HepG2 (cell line): ENCODE data around the gene SNRNP200. TPM values are rescaled to one million over a fixed set of nuclear protein-coding genes. Genes with fewer than 3 reads are reported as not detected.
A peak's percentile ranks its signal among the peaks of the same experiment; 100 is the strongest.

Source experiments
- BORCS8-MEF2B ChIP-seq: sonication (generic); formaldehyde crosslinking; IDR thresholded peaks from 2 replicates; pipeline ENCODE4 v1.8.0; 2022; ENCODE audit warnings: mild to moderate bottlenecking, missing genetic modification reagents
- EED ChIP-seq: sonication (generic); formaldehyde crosslinking; IDR thresholded peaks from 2 replicates; pipeline ENCODE4 v1.5.0; 2020; ENCODE audit warnings: mild to moderate bottlenecking, missing genetic modification reagents
- FOXA3 ChIP-seq: IDR thresholded peaks from 2 replicates; pipeline ENCODE4 v1.6.1; 2016; ENCODE audit warnings: missing genetic modification reagents, missing compliant biosample characterization
- FOXC1 ChIP-seq: sonication (generic); formaldehyde crosslinking; IDR thresholded peaks from 2 replicates; pipeline ENCODE4 v1.8.0; 2022; ENCODE audit warnings: mild to moderate bottlenecking, missing genetic modification reagents, borderline replicate concordance
- IRF9 ChIP-seq: sonication (generic); formaldehyde crosslinking; IDR thresholded peaks from 2 replicates; pipeline ENCODE4 v1.8.0; 2022; ENCODE audit warnings: missing genetic modification reagents, mild to moderate bottlenecking, borderline replicate concordance
- JARID2 ChIP-seq: sonication (generic); formaldehyde crosslinking; IDR thresholded peaks from 2 replicates; pipeline ENCODE4 v1.8.1; 2023; ENCODE audit warnings: missing genetic modification reagents, inconsistent platforms; ENCODE audit not compliant: insufficient replicate concordance
- MLLT10 ChIP-seq: sonication (generic); formaldehyde crosslinking; IDR thresholded peaks from 2 replicates; pipeline ENCODE4 v1.4.0; 2020; ENCODE audit warnings: missing genetic modification reagents
- SRSF4 ChIP-seq: fragments of 200-400 bp; formaldehyde crosslinking; IDR thresholded peaks from one replicate; pipeline ENCODE4 v1.6.1; 2018; ENCODE audit warnings: mild to moderate bottlenecking, low read depth, low read length, moderate library complexity; ENCODE audit not compliant: poor library complexity, severe bottlenecking
- SUZ12 ChIP-seq: fragments of 150-350 bp; IDR thresholded peaks from 2 replicates; pipeline ENCODE4 v1.6.1; 2014; ENCODE audit warnings: low read depth, low read length
- ZNF10 ChIP-seq: sonication (generic); formaldehyde crosslinking; IDR thresholded peaks from 2 replicates; pipeline ENCODE4 v1.4.0; 2020; ENCODE audit warnings: mild to moderate bottlenecking, low read depth, missing genetic modification reagents, borderline replicate concordance
- ZNF44 ChIP-seq: sonication (generic); formaldehyde crosslinking; IDR thresholded peaks from 2 replicates; pipeline ENCODE4 v1.5.1; 2020; ENCODE audit warnings: mild to moderate bottlenecking, missing genetic modification reagents
- ZNF451 ChIP-seq: sonication (generic); formaldehyde crosslinking; IDR thresholded peaks from 2 replicates; pipeline ENCODE4 v1.5.0; 2020; ENCODE audit warnings: mild to moderate bottlenecking, missing genetic modification reagents
- ZNF547 ChIP-seq: sonication (generic); formaldehyde crosslinking; IDR thresholded peaks from 2 replicates; pipeline ENCODE4 v1.5.1; 2020; ENCODE audit warnings: mild to moderate bottlenecking, missing genetic modification reagents
- ZNF569 ChIP-seq: sonication (generic); formaldehyde crosslinking; IDR thresholded peaks from 2 replicates; pipeline ENCODE4 v1.5.0; 2020; ENCODE audit warnings: mild to moderate bottlenecking, missing genetic modification reagents, moderate library complexity, borderline replicate concordance
- ZNF644 ChIP-seq: IDR thresholded peaks from 2 replicates; pipeline ENCODE4 v1.6.1; 2016; ENCODE audit warnings: low read depth
- ZNF746 ChIP-seq: sonication (generic); formaldehyde crosslinking; IDR thresholded peaks from 2 replicates; pipeline ENCODE4 v1.8.0; 2022; ENCODE audit warnings: mild to moderate bottlenecking, missing genetic modification reagents
- polyA plus RNA-seq, 8 experiments: library from polyadenylated mRNA; depleted of rRNA in 3 of 8; stranded (reverse) in 7 of 8; unstranded in 1 of 8; fragments of >200 nt; fragmentation: Illumina TruSeq in 4 of 8; extraction: Trizol in 4 of 8; gene quantifications; 2 replicates each; pipeline versions ENCODE4 v1.2.1 to v1.2.3, GENCODE V29; 2011 to 2016; ENCODE audit warnings: low read depth in 4 of 8, missing spikeins in 1 of 8, mixed read lengths in 1 of 8; ENCODE audit not compliant: insufficient read depth in 1 of 8
- total RNA-seq, 5 experiments: library from RNA; depleted of rRNA; stranded (reverse); fragments of >200 nt; fragmentation: Illumina TruSeq; extraction: Trizol; gene quantifications; 2 replicates each; pipeline ENCODE4 v1.2.3, GENCODE V29; 2016; ENCODE audit warnings: low read depth in 1 of 5
- TF ChIP-seq, protein P1 (sequence below): sonication (generic); formaldehyde crosslinking; IDR thresholded peaks from 2 replicates; pipeline ENCODE4 v1.4.0; 2020; ENCODE audit warnings: missing genetic modification reagents, borderline replicate concordance
- TF ChIP-seq, protein P2 (sequence below): sonication (generic); formaldehyde crosslinking; IDR thresholded peaks from 2 replicates; pipeline ENCODE4 v1.5.1; 2020; ENCODE audit warnings: missing genetic modification reagents, mild to moderate bottlenecking, borderline replicate concordance
- TF ChIP-seq, protein P3 (sequence below): sonication (generic); formaldehyde crosslinking; IDR thresholded peaks from 2 replicates; pipeline ENCODE4 v1.9.0; 2021; ENCODE audit warnings: missing genetic modification reagents, borderline replicate concordance

SNRNP200 gene
- total and polyA plus RNA-seq, 2 of the 13 experiments (the other 11 are each of a cell fraction or from before 2014, with no cell fraction given): 99.0 to 232 TPM

GRCh38 chr2:96305091-96305978, at the start of gene SNRNP200 (continued):
- TF ChIP-seq, protein P1, sequence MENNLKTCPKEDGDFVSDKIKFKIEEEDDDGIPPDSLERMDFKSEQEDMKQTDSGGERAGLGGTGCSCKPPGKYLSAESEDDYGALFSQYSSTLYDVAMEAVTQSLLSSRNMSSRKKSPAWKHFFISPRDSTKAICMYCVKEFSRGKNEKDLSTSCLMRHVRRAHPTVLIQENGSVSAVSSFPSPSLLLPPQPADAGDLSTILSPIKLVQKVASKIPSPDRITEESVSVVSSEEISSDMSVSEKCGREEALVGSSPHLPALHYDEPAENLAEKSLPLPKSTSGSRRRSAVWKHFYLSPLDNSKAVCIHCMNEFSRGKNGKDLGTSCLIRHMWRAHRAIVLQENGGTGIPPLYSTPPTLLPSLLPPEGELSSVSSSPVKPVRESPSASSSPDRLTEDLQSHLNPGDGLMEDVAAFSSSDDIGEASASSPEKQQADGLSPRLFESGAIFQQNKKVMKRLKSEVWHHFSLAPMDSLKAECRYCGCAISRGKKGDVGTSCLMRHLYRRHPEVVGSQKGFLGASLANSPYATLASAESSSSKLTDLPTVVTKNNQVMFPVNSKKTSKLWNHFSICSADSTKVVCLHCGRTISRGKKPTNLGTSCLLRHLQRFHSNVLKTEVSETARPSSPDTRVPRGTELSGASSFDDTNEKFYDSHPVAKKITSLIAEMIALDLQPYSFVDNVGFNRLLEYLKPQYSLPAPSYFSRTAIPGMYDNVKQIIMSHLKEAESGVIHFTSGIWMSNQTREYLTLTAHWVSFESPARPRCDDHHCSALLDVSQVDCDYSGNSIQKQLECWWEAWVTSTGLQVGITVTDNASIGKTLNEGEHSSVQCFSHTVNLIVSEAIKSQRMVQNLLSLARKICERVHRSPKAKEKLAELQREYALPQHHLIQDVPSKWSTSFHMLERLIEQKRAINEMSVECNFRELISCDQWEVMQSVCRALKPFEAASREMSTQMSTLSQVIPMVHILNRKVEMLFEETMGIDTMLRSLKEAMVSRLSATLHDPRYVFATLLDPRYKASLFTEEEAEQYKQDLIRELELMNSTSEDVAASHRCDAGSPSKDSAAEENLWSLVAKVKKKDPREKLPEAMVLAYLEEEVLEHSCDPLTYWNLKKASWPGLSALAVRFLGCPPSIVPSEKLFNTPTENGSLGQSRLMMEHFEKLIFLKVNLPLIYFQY (CRISPR knock-in tag): no peak
- TF ChIP-seq ZNF451 (CRISPR knock-in tag) (peak; percentile 57), BORCS8-MEF2B (peak; percentile 90), SRSF4 (no peak), SUZ12 (no peak), FOXC1 (CRISPR knock-in tag) (peak; percentile 96), ZNF644 (CRISPR knock-in tag) (no peak), EED (CRISPR knock-in tag) (0 out of 2 replicates have a peak, but pooled peaks have one; percentile 34), MLLT10 (CRISPR knock-in tag) (0 out of 2 replicates have a peak, but pooled peaks have one; percentile 54), ZNF547 (CRISPR knock-in tag) (peak; percentile 97), ZNF10 (no peak), FOXA3 (CRISPR knock-in tag) (peak; percentile 60), IRF9 (peak; percentile 98; the same call in 1 of the 2 replicates), ZNF746 (CRISPR knock-in tag) (no peak; the same call in 1 of the 2 replicates), ZNF569 (CRISPR knock-in tag) (no peak; the same call in 1 of the 2 replicates), JARID2 (CRISPR knock-in tag) (peak; percentile 66), ZNF44 (peak; percentile 84; the same call in 1 of the 2 replicates)
- TF ChIP-seq, protein P2, sequence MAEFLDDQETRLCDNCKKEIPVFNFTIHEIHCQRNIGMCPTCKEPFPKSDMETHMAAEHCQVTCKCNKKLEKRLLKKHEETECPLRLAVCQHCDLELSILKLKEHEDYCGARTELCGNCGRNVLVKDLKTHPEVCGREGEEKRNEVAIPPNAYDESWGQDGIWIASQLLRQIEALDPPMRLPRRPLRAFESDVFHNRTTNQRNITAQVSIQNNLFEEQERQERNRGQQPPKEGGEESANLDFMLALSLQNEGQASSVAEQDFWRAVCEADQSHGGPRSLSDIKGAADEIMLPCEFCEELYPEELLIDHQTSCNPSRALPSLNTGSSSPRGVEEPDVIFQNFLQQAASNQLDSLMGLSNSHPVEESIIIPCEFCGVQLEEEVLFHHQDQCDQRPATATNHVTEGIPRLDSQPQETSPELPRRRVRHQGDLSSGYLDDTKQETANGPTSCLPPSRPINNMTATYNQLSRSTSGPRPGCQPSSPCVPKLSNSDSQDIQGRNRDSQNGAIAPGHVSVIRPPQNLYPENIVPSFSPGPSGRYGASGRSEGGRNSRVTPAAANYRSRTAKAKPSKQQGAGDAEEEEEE (CRISPR knock-in tag): peak; percentile 97
- TF ChIP-seq, protein P3, sequence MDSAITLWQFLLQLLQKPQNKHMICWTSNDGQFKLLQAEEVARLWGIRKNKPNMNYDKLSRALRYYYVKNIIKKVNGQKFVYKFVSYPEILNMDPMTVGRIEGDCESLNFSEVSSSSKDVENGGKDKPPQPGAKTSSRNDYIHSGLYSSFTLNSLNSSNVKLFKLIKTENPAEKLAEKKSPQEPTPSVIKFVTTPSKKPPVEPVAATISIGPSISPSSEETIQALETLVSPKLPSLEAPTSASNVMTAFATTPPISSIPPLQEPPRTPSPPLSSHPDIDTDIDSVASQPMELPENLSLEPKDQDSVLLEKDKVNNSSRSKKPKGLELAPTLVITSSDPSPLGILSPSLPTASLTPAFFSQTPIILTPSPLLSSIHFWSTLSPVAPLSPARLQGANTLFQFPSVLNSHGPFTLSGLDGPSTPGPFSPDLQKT: peak; percentile 98; the same call in 1 of the 2 replicates
